HCT116 (cell line): ENCODE results near the gene RPS29. TPM values are rescaled to one million over a fixed set of nuclear protein-coding genes. Genes with fewer than 3 reads are reported as not detected.

Experiments used
- ATAC-seq: fragments of 200-7000 bp; cut with Tn5 transposase; 2 replicates; pipeline ENCODE4 v1.9.1; 2020; ENCODE audit warnings: mild to moderate bottlenecking, moderate library complexity
- BruUV-seq: library from RNA; stranded (reverse); fragments of 400-500 nt; replicated peaks from 2 replicates; lab custom pipeline; 2021; lab: Mats Ljungman, UMichigan
- CTCF ChIA-PET: fragments of 300-600 bp; sonication (Branson Sonifier 250); formaldehyde crosslinking; loops from one replicate; lab custom pipeline; 2021; ENCODE audit warnings: antibody characterized with exemption; lab: Charles Lee
- POLR2A ChIA-PET: fragments of 300-600, 350-600 bp; sonication (Branson Sonifier 250); formaldehyde crosslinking; loops from one replicate; lab custom pipeline; 2021; ENCODE audit warnings: antibody characterized with exemption; lab: Charles Lee
- RAD21 ChIA-PET, 2 experiments: fragments of 300-600 bp; sonication (Branson Sonifier 250); formaldehyde crosslinking; loops; one replicate each; lab custom pipeline; 2023; ENCODE audit warnings: low total read pairs in 2 of 2; ENCODE audit not compliant: uncharacterized antibody in 2 of 2, unreplicated experiment in 2 of 2, low non-redundant PET in 1 of 2; lab: Charles Lee
- DNase-seq: peaks from one replicate; pipeline ENCODE4 v3.0.0-alpha.2; 2010; ENCODE audit warnings: low read depth, low spot score
- H2AFZ ChIP-seq: fragments of 200-600 bp; shearing (Covaris generic), sonication (generic); 2 replicates; pipeline ENCODE4 v1.6.1; 2017; ENCODE audit warnings: low read depth, mixed run types, mixed read lengths, antibody characterized with exemption, low read length; ENCODE audit not compliant: poor library complexity, severe bottlenecking
- H3K27ac ChIP-seq: 2 replicates; pipeline ENCODE4 v1.5.1; 2012; ENCODE audit warnings: low read depth, low read length
- H3K27me3 ChIP-seq: fragments of 200-600 bp; sonication (generic); 2 replicates; pipeline ENCODE4 v1.6.1; 2016; ENCODE audit warnings: mixed run types, low read length, mixed read lengths; ENCODE audit not compliant: insufficient read depth
- H3K36me3 ChIP-seq, 2 experiments: fragments of 200-500 bp in 1 of 2; fragments of 200-600 bp in 1 of 2; sonication (Bioruptor generic) in 1 of 2; sonication (generic) in 1 of 2; 2 replicates each; pipeline versions ENCODE4 v1.5.1 to v1.6.1; 2014 to 2016; ENCODE audit warnings: low read length in 2 of 2, inconsistent platforms in 1 of 2, mixed read lengths in 1 of 2, mixed run types in 1 of 2; ENCODE audit not compliant: insufficient read depth in 2 of 2, control insufficient read depth in 1 of 2
- H3K4me1 ChIP-seq, 2 experiments: fragments of 200-600 bp in 1 of 2; sonication (generic) in 1 of 2; 2 replicates each; pipeline versions ENCODE4 v1.5.1 to v1.6.1; 2012 to 2017; ENCODE audit warnings: low read length in 2 of 2, inconsistent platforms in 1 of 2, mild to moderate bottlenecking in 1 of 2, mixed read lengths in 1 of 2, mixed run types in 1 of 2, moderate library complexity in 1 of 2; ENCODE audit not compliant: insufficient read depth in 2 of 2, control insufficient read depth in 1 of 2
- H3K4me2 ChIP-seq: fragments of 200-600 bp; sonication (generic); 2 replicates; pipeline ENCODE4 v1.6.1; 2017; ENCODE audit warnings: mixed run types, low read length, mixed read lengths
- H3K4me3 ChIP-seq, 2 experiments: fragments of 200-600 bp in 1 of 2; sonication (generic) in 1 of 2; replicated peaks in 1 of 2; 2 replicates each; pipeline ENCODE4 v1.5.1; 2011 to 2016; ENCODE audit warnings: low read length in 2 of 2, control low read depth in 1 of 2, low read depth in 1 of 2, mild to moderate bottlenecking in 1 of 2, mixed read lengths in 1 of 2, mixed run types in 1 of 2
- H3K79me2 ChIP-seq: fragments of 200-600 bp; sonication (generic); 2 replicates; pipeline ENCODE4 v1.6.1; 2017; ENCODE audit warnings: mild to moderate bottlenecking, mixed run types, low read length, moderate library complexity, mixed read lengths; ENCODE audit not compliant: insufficient read depth
- H3K9ac ChIP-seq: fragments of 200-600 bp; sonication (generic); 2 replicates; pipeline ENCODE4 v1.6.1; 2016; ENCODE audit warnings: low read length, mixed read lengths
- H3K9me2 ChIP-seq: fragments of 200-600 bp; sonication (generic), shearing (Covaris generic); 2 replicates; pipeline ENCODE4 v1.6.1; 2017; ENCODE audit warnings: mixed run types, mild to moderate bottlenecking, moderate library complexity; ENCODE audit not compliant: insufficient read depth
- H3K9me3 ChIP-seq, 2 experiments: fragments of 200-500 bp in 1 of 2; fragments of 200-600 bp in 1 of 2; sonication (Bioruptor generic) in 1 of 2; sonication (generic) in 1 of 2; 2 replicates each; pipeline ENCODE4 v1.6.1; 2014 to 2017; ENCODE audit warnings: low read length in 2 of 2, mixed read lengths in 2 of 2, inconsistent platforms in 1 of 2, low read depth in 1 of 2, mild to moderate bottlenecking in 1 of 2, mixed run types in 1 of 2, moderate library complexity in 1 of 2; ENCODE audit not compliant: control insufficient read depth in 1 of 2, insufficient read depth in 1 of 2
- H4K20me1 ChIP-seq: fragments of 200-600 bp; sonication (generic), shearing (Covaris generic); 2 replicates; pipeline ENCODE4 v1.6.1; 2017; ENCODE audit warnings: mixed run types, mild to moderate bottlenecking, moderate library complexity; ENCODE audit not compliant: insufficient read depth
- CTCF ChIP-seq, 3 experiments: fragments of 200-600 bp in 1 of 3; sonication (generic) in 1 of 3; IDR thresholded peaks in 2 of 3; conservative IDR thresholded peaks in 1 of 3; 2 replicates each; pipeline ENCODE4 v1.5.1; 2012 to 2017; ENCODE audit warnings: low read depth in 2 of 3, low read length in 2 of 3, antibody characterized with exemption in 1 of 3, borderline replicate concordance in 1 of 3, control low read depth in 1 of 3, mild to moderate bottlenecking in 1 of 3, mixed read lengths in 1 of 3, mixed run types in 1 of 3, moderate library complexity in 1 of 3; ENCODE audit not compliant: insufficient read depth in 1 of 3
- JUND ChIP-seq: IDR thresholded peaks from 2 replicates; pipeline ENCODE4 v1.6.1; 2012
- RAD21 ChIP-seq: IDR thresholded peaks from 2 replicates; pipeline ENCODE4 v1.6.1; 2012; ENCODE audit warnings: low read depth, mild to moderate bottlenecking
- SRF ChIP-seq: IDR thresholded peaks from 2 replicates; pipeline ENCODE4 v1.6.1; 2012; ENCODE audit warnings: low read depth
- intact Hi-C: fragments of 100-400 bp; cut with micrococcal nuclease; formaldehyde crosslinking; loops from 2 replicates; pipeline ENCODE4 v1.10.0; 2022
- total RNA-seq: library from RNA; stranded (reverse); gene quantifications from one replicate; pipeline ENCODE4 v1.2.1, GENCODE V29; 2021; ENCODE audit not compliant: unreplicated experiment

The RPS29 gene
- total RNA-seq, 1 experiment from 2014 or later: 1,825 TPM

- Histone ChIP-seq H3K79me2 (no peaks in the 10 kb centered on the region), H3K4me3 (no peak overlapping the region), H3K9me3 (no peaks in the 10 kb centered on the region), H3K4me1 (peaks cover 0 to 12% of the 10 kb centered on the region in 2 experiments; a peak in 3 of 4 replicates), H3K9ac (no peak overlapping the region), H4K20me1 (no peaks in the 10 kb centered on the region), H2AFZ (no peak overlapping the region), H3K9me2 (no peaks in the 10 kb centered on the region), H3K4me2 (no peak overlapping the region), H3K27me3 (no peaks in the 10 kb centered on the region), H3K36me3 (no peaks in the 10 kb centered on the region), H3K27ac (no peak overlapping the region)
- ChIA-PET RAD21 (interaction anchor here in 1 of 2 experiments (0.6 to 0.9 kb wide), 2 partner anchors 80 to 89 kb away, joined by 3 to 6 read pairs; no protein-coding TSS in a partner anchor), POLR2A (no interaction called here), CTCF (interaction anchor here (0.9 to 2.9 kb wide), 7 partner anchors 13 to 1633 kb away, joined by 3 to 43 read pairs (median 4); no protein-coding TSS in a partner anchor)
- no TSS peak for BruUV-seq
- peak; percentile 8 for DNase-seq
- ATAC-seq: peak; percentile 66
- intact Hi-C loops: no loop called here
- TF ChIP-seq SRF: no peak
- TF ChIP-seq CTCF (IDR thresholded peaks at IDR 0.05 in 2 of 3, conservative IDR thresholded peaks at IDR 0.05 in 1 of 3; ENCODE audit: borderline replicate concordance in 1 of 3, insufficient read depth in 1 of 3, low read depth in 2 of 3, low read length in 2 of 3): peak; percentile 24 to 59 (median 43); a peak in 4 of 6 replicates
- no peak for TF ChIP-seq JUND
- TF ChIP-seq RAD21: peak; percentile 60
- TF ChIP-seq, all 23 proteins: peak for 2
Measured at GRCh38 chr14:49550286-49551184, 35.6 kb downstream of the RPS29 start.

GRCh38 chr14:49549881-49550280 lies 36.3 kb downstream of the RPS29 start:
- ChIA-PET RAD21 (no interaction called here), CTCF (interaction anchor here (0.9 to 2.9 kb wide), 4 partner anchors 12 to 1632 kb away, joined by 4 to 43 read pairs (median 4); no protein-coding TSS in a partner anchor), POLR2A (no interaction called here)
- Histone ChIP-seq H3K36me3 (no peaks in the 10 kb centered on the region), H3K4me3 (no peak overlapping the region), H3K9me3 (no peaks in the 10 kb centered on the region), H3K27me3 (no peaks in the 10 kb centered on the region), H3K79me2 (no peaks in the 10 kb centered on the region), H3K9me2 (no peaks in the 10 kb centered on the region), H3K4me2 (peak overlapping the region; percentile 26), H2AFZ (no peak overlapping the region), H3K27ac (no peak overlapping the region), H3K9ac (no peak overlapping the region), H3K4me1 (peaks cover 0 to 12% of the 10 kb centered on the region in 2 experiments; a peak in 3 of 4 replicates), H4K20me1 (no peaks in the 10 kb centered on the region)
- no TSS peak for BruUV-seq
- TF ChIP-seq RAD21: no peak
- intact Hi-C loops: no loop called here
- no peak; the same call in 1 of the 2 replicates for ATAC-seq
- no peak for DNase-seq
